ENCODE results near the gene KIF21A.

The KIF21A gene

GRCh38 chr12:39389399-39390150, 53.3 kb downstream of the KIF21A start:
- peak; percentile 50 for DNase-seq

DNA sequence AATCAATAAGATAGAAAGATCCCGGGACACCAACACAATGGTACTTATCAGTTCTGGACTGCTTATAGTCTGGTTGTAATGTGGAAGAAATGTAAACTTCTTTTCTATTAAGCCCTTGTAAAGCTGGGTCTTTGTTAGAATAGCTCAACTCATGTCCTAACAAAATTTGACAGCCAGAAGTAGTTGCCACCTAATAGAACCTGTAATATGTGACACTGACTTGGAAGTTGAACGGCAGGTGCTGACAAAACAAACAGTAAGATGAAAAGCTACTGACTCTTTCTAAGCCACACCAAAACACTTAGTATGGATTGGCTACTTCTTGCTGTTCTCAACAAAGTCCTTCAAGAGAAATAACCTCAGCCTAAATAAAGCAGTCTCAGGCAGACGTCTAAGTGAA, 56.6 kb downstream of the KIF21A start:
- no peak for DNase-seq

DNA sequence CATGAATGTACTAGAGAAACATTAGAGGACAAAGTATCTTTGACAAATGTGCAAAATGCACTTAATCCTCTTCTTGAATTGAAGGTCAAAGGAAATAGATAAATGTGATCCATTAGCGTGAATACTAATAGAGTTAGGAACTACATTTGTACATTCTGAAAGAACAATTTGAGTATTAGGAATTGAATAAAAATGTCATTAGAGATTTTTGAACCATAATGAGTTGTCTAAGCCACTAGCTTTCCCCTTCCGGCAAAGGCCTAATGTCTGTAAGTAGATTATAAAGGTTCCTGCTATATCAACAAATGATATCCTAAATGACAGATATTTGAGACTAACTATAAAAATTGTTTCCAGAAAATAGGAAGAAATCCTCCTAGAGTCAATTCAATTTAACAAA, 59.8 kb downstream of the KIF21A start:
- DNase-seq = no peak

DNA sequence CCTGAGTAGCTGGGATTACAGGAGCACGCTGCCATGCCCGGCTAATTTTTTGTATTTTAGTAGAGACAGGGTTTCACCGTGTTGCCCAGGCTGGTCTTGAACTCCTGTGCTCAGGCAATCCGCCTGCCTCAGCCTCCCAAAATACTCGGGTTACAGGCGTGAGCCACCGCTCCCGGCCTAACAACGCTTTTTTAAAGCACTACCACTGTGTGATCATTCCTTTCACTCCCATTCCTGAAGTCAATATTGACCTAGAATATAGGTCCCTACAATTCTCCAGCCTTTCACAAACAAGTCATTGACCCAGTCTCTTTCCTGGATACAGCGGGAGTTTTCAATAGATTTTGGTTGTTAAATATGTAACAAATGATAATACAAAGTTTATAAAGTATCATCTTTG, 62.8 kb downstream of the KIF21A start:
- no peak for DNase-seq

- peak; percentile 1 for DNase-seq
Measured at GRCh38 chr12:39378341-39378740, 64.6 kb downstream of the KIF21A start.

DNA sequence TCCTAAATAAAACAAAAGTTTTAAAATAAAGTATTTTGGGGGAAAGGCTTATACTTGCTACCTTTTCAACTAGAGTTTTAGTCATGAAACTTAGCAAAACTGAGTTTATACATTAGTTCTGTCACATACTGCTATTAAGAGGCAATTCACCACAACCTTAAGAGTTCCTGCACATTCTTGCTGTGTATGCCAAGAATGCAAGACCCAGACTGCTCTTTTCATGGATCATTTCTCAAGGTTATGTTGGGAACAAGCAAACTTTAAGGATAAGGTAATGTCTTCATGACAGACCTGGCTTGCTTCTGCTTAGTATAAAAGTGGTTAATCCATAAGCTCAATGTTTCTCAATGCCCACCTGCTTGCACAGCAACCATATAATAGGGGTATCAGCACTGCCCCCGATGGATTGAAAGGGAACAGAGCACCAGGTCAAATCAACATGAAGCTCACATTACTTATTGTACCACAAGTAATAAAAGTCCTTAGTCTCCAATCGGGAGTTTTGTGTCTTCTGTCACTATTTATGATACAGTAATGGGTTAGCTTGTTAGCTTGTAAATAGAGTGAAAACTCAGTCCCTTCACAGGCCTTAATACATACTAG, 67.6 kb downstream of the KIF21A start:
- DNase-seq = no peak

- DNase-seq = peak; percentile 3
Measured at GRCh38 chr12:39372929-39373328, 70.0 kb downstream of the KIF21A start.

DNA sequence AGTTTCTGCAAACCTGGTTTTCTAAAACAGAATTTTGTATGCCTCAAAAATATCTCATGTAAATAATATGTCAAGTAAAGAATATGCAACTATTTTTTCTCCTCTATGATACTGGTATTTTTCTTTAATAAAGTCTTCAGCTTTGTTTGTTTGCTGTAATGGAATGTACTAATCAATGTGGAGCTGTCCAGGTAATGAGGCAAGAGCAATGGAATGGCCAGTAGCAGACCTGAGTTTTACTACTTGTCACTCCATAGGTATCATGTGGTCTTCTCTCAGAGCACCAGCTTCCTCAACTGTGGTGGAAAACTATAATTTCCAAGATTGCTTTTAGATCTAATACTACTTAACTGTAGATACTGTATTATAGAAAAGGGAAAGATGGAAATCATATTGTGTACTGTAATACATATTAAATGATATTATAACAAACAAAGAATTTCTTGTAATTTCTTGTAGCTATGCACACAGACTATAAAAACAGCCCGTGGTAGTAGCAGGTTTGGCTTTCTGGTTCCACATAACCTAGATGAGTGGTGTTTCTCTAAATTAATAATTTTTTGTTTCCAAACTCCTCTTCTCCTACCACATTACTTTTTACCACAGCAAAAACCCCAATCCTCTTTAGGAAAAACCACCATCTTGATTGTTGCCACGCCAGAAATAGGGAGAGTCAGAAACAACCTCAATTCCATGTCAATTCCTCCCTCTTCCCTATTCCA, 70.6 kb downstream of the KIF21A start:
- DNase-seq = no peak

- DNase-seq = no peak
Measured at GRCh38 chr12:39369756-39370155, 73.2 kb downstream of the KIF21A start.

GRCh38 chr12:39368891-39369290, 74.0 kb downstream of the KIF21A start:
- DNase-seq = no peak

DNA sequence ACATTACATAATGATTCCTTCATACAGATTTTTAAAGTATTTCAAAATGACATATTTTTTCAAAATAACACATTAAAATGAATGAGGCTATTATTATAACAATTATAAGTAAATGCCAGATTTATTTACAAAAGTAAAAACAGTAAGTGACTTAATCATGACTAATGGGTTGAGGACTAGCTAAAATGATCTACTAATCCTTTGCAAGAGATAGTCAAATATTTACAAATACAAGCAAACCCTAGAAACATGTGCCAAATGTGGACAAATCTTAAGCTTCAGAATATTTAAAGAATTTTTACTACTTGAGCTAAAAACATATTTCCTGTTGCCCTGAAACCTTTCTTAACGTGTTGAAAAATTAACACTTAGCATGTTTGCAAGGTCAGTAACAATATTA, 74.8 kb downstream of the KIF21A start:
- DNase-seq = no peak

DNA sequence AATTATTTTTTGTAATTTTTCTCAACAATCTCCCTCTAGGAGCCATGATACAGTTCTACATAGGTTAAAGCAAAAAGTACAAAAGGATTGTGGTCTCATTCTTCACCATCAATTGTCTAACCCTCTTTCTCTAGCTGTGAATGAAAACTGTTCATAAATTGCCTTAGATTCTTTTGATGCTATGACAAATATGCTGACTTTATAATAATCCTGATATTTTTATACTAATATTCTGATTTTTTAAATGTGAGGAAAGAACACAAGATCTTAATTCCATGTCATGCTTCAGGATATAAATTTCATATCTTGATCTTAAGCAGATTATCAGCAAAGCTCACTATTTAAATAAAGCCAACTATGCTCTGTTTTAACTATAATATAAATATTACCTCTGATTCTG, 75.4 kb downstream of the KIF21A start:
- DNase-seq = no peak

- DNase-seq = no peak
Measured at GRCh38 chr12:39365364-39366001, 77.4 kb downstream of the KIF21A start.

- no peak for DNase-seq
Measured at GRCh38 chr12:39364196-39364595, 78.7 kb downstream of the KIF21A start.

GRCh38 chr12:39359645-39360044, 83.3 kb downstream of the KIF21A start:
- no peak for DNase-seq

DNA sequence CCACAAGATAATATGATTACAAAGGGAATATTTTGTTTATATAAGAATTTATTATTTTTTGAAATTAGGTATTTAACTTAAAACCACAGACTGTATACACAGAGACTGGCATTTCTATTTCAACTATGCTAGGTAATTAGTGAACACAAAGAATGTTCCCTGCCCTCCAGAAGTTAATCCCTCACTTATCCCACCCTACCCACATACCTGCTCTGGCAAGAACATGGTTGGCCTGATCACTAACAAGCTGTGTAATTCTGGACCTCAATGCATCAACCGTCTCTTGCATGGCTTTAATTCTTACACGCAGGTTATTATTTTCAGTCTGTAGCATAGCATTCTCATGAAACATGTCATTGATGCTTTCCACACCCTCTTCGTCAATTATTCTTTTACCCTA, 85.9 kb downstream of the KIF21A start:
- no peak for DNase-seq

DNA sequence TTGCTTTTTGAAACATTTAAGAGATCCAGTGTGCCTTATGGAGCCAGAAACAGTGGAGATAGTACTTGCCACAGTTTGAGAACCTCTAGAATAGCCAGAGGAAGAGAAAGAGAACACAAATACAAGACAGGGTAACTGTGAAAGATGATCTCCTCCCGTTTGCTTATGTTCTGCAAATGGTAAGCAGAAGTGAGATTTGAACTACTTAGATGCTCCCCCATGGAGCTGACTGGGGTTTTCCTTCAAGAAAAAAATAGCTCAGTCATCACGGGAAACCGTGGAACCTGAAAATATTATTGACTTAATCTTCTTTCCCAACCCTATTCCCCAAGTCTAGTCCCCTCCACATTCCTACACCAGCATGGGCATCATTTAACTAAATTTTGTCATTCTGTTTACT, 87.1 kb downstream of the KIF21A start:
- no peak for DNase-seq

GRCh38 chr12:39354955-39355354, 88.0 kb downstream of the KIF21A start:
- no peak for DNase-seq

DNA sequence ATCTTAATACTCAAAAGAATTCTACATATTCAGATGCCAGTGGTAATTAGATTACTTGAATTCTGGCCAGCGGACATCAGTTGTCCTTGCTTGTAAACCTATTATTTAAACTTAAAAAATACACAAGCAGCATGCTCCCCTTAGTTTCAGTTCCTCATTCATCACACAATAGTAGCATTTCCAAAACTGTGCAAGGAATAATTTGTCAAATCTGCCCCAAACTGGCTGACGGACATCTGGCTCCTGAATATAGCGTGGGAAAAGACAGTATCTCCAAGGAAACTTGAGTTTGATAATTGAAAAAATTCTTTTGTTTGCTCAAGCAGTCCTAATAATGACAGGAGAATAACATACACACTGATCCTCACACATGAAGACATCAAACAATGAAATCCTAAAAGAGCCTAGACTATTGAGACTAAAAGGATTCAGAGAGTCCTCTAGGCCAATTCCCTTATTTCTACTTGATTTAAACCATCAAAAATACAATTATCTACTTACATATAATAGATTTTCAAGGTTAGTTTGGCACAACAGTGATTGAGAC, 90.4 kb downstream of the KIF21A start:
- no peak for DNase-seq

- no peak for DNase-seq
Measured at GRCh38 chr12:39351153-39351552, 91.8 kb downstream of the KIF21A start.

GRCh38 chr12:39348941-39349626, 93.8 kb downstream of the KIF21A start:
- no peak for DNase-seq

GRCh38 chr12:39348523-39348922, 94.4 kb downstream of the KIF21A start:
- no peak for DNase-seq

DNA sequence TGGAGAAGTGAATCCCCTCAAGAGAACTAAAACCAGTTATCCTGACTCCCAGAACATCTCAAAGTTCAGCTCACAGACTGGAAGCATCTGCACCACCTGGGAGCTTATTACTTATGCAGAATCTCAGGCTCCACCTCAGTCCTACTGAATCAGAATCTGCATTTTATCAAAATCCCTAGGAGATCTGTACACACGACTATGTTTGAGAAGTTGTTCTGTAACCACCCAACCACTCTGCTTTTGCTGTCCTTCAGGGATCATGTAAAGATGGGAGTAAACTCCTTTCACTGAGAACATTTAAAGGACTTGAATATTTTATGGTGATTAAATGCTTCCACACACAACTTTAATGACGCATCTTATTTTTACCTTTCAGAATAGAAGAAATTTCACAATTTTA, 98.0 kb downstream of the KIF21A start:
- DNase-seq = no peak
